Smooth muscle cell (in vitro differentiated cells): Measurements from ENCODE around the gene ITPR1. TPM values are rescaled to one million over a fixed set of nuclear protein-coding genes. Genes with fewer than 3 reads are reported as not detected.

Experiments used
- DNase-seq: peaks from one replicate; lab custom pipeline; 2025; ENCODE audit not compliant: unreplicated experiment; lab: John Stamatoyannopoulos, UW
- H2AFZ ChIP-seq: fragments of 200-600 bp; sonication (generic); 2 replicates; pipeline ENCODE4 v1.6.0; 2016; ENCODE audit warnings: antibody characterized with exemption, low read depth, mild to moderate bottlenecking
- H3F3A ChIP-seq: fragments of 200-600 bp; sonication (generic); 2 replicates; pipeline ENCODE4 v1.6.0; 2017; ENCODE audit warnings: antibody characterized with exemption, low read depth
- H3K27ac ChIP-seq: fragments of 200-600 bp; sonication (generic); 2 replicates; pipeline ENCODE4 v1.5.1; 2016; ENCODE audit warnings: low read depth, mild to moderate bottlenecking
- H3K27me3 ChIP-seq: fragments of 200-600 bp; sonication (generic); 2 replicates; pipeline ENCODE4 v1.6.1; 2016; ENCODE audit warnings: low read depth, mild to moderate bottlenecking
- H3K36me3 ChIP-seq: fragments of 200-600 bp; sonication (generic); 2 replicates; pipeline ENCODE4 v1.5.1; 2016; ENCODE audit warnings: low read depth
- H3K4me1 ChIP-seq: fragments of 200-600 bp; sonication (generic); 2 replicates; pipeline ENCODE4 v1.5.1; 2016; ENCODE audit warnings: low read depth
- H3K4me2 ChIP-seq: fragments of 200-600 bp; sonication (generic); 2 replicates; pipeline ENCODE4 v1.6.0; 2016; ENCODE audit warnings: mild to moderate bottlenecking
- H3K4me3 ChIP-seq: fragments of 200-600 bp; sonication (generic); 2 replicates; pipeline ENCODE4 v1.5.1; 2016; ENCODE audit warnings: mild to moderate bottlenecking
- H3K79me2 ChIP-seq: fragments of 200-600 bp; sonication (generic); 2 replicates; pipeline ENCODE4 v1.6.0; 2016; ENCODE audit warnings: low read depth, mild to moderate bottlenecking
- H3K9ac ChIP-seq: fragments of 200-600 bp; sonication (generic); 2 replicates; pipeline ENCODE4 v1.6.0; 2016; ENCODE audit warnings: low read depth
- H3K9me3 ChIP-seq: fragments of 200-600 bp; sonication (generic); replicated peaks from 2 replicates; pipeline ENCODE4 v1.5.1; 2016; ENCODE audit warnings: low read depth
- H4K20me1 ChIP-seq: fragments of 200-600 bp; sonication (generic); 2 replicates; pipeline ENCODE4 v1.6.0; 2016; ENCODE audit warnings: low read depth
- WGBS: methylation state at CpG from one replicate; pipeline ENCODE4 v1.1.7; 2016; ENCODE audit warnings: low lambda C conversion rate; 5-methylcytosine and 5-hydroxymethylcytosine counted together
- polyA plus RNA-seq: library from polyadenylated mRNA; unstranded; fragments of >200 nt; fragmentation: Nextera tagmentation; extraction: Ambion mirVana; gene quantifications from 2 replicates; pipeline ENCODE4 v1.2.1, GENCODE V29; 2016
- total RNA-seq: library from RNA; depleted of rRNA; stranded (reverse); fragments of >200 nt; gene quantifications from 2 replicates; pipeline ENCODE4 v1.2.3, GENCODE V29; 2014
- TF ChIP-seq, protein P1 (sequence below): fragments of 200-600 bp; sonication (generic); IDR thresholded peaks from 2 replicates; pipeline ENCODE4 v1.5.1; 2017; ENCODE audit warnings: borderline replicate concordance, mild to moderate bottlenecking, antibody characterized with exemption; ENCODE audit not compliant: insufficient read depth, poor library complexity, severe bottlenecking

Gene ITPR1
- total and polyA plus RNA-seq, 2 experiments from 2014 or later: 16.4 to 28.6 TPM

GRCh38 chr3:4765212-4765611, 272.1 kb downstream of the ITPR1 start:
- Histone ChIP-seq H3K4me3 (no peak overlapping the region), H3K9me3 (no peaks in the 10 kb centered on the region), H3K79me2 (no peaks in the 10 kb centered on the region), H3K9ac (no peak overlapping the region), H3K27me3 (no peaks in the 10 kb centered on the region), H3F3A (no peaks in the 10 kb centered on the region), H2AFZ (no peak overlapping the region), H4K20me1 (no peaks in the 10 kb centered on the region), H3K4me1 (no peaks in the 10 kb centered on the region), H3K4me2 (no peak overlapping the region), H3K27ac (no peak overlapping the region), H3K36me3 (no peaks in the 10 kb centered on the region)
- TF ChIP-seq, protein P1, sequence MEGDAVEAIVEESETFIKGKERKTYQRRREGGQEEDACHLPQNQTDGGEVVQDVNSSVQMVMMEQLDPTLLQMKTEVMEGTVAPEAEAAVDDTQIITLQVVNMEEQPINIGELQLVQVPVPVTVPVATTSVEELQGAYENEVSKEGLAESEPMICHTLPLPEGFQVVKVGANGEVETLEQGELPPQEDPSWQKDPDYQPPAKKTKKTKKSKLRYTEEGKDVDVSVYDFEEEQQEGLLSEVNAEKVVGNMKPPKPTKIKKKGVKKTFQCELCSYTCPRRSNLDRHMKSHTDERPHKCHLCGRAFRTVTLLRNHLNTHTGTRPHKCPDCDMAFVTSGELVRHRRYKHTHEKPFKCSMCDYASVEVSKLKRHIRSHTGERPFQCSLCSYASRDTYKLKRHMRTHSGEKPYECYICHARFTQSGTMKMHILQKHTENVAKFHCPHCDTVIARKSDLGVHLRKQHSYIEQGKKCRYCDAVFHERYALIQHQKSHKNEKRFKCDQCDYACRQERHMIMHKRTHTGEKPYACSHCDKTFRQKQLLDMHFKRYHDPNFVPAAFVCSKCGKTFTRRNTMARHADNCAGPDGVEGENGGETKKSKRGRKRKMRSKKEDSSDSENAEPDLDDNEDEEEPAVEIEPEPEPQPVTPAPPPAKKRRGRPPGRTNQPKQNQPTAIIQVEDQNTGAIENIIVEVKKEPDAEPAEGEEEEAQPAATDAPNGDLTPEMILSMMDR: no peak
- WGBS: 86% methylated on average over 3 of the region's 3 CpGs
- no peak for DNase-seq

- WGBS: 98% methylated on average over 4 of the region's 4 CpGs
Measured at GRCh38 chr3:4766263-4766662, 273.1 kb downstream of the ITPR1 start.

GRCh38 chr3:4766716-4767499, 273.8 kb downstream of the ITPR1 start:
- no peak overlapping the region for H3K4me3 ChIP-seq
- 86% methylated on average over 6 of the region's 6 CpGs for WGBS

More at GRCh38 chr3:4766263-4766662, 273.1 kb downstream of the ITPR1 start:
- H3F3A ChIP-seq: no peaks in the 10 kb centered on the region
- no peak overlapping the region for H3K27ac ChIP-seq
- no peak for DNase-seq
- H3K4me3 ChIP-seq: no peak overlapping the region
- no peak overlapping the region for H3K9ac ChIP-seq
- no peak overlapping the region for H2AFZ ChIP-seq
- no peaks in the 10 kb centered on the region for H3K79me2 ChIP-seq
- no peaks in the 10 kb centered on the region for H3K9me3 ChIP-seq
- TF ChIP-seq, protein P1: no peak
- no peaks in the 10 kb centered on the region for H4K20me1 ChIP-seq
- no peak overlapping the region for H3K4me2 ChIP-seq
- no peaks in the 10 kb centered on the region for H3K36me3 ChIP-seq
- H3K27me3 ChIP-seq: no peaks in the 10 kb centered on the region
- H3K4me1 ChIP-seq: no peaks in the 10 kb centered on the region

More at GRCh38 chr3:4766716-4767499, 273.8 kb downstream of the ITPR1 start:
- no peak overlapping the region for H3K4me2 ChIP-seq
- no peaks in the 10 kb centered on the region for H3K36me3 ChIP-seq
- H3K27me3 ChIP-seq: no peaks in the 10 kb centered on the region
- H3F3A ChIP-seq: no peaks in the 10 kb centered on the region
- no peak for DNase-seq
- no peaks in the 10 kb centered on the region for H3K79me2 ChIP-seq
- no peak overlapping the region for H3K9ac ChIP-seq
- H2AFZ ChIP-seq: no peak overlapping the region
- TF ChIP-seq, protein P1: no peak
- no peaks in the 10 kb centered on the region for H4K20me1 ChIP-seq
- no peaks in the 10 kb centered on the region for H3K4me1 ChIP-seq
- H3K9me3 ChIP-seq: no peaks in the 10 kb centered on the region
- H3K27ac ChIP-seq: no peak overlapping the region
